Chondrocyte (in vitro differentiated cells): Measurements from ENCODE around the gene ARMS2. TPM values are rescaled to one million over a fixed set of nuclear protein-coding genes. Genes with fewer than 3 reads are reported as not detected.

Experiments
- DNase-seq: peaks from one replicate; pipeline ENCODE4 v3.0.0; 2021; ENCODE audit warnings: mixed read lengths, low spot score
- H3K27ac Mint-ChIP-seq: one replicate; pipeline ENCODE4 v1.8.0; 2021; ENCODE audit warnings: mild to moderate bottlenecking, moderate library complexity, mixed read lengths; ENCODE audit not compliant: unreplicated experiment
- H3K27me3 Mint-ChIP-seq: 2 replicates; pipeline ENCODE4 v1.8.0; 2021; ENCODE audit warnings: low read depth, mixed read lengths
- H3K36me3 Mint-ChIP-seq: 2 replicates; pipeline ENCODE4 v1.8.0; 2021; ENCODE audit warnings: low read depth, mixed read lengths
- H3K4me1 Mint-ChIP-seq: 2 replicates; pipeline ENCODE4 v1.8.0; 2021; ENCODE audit warnings: low read depth, mild to moderate bottlenecking, mixed read lengths
- H3K4me3 Mint-ChIP-seq: one replicate; pipeline ENCODE4 v1.8.0; 2021; ENCODE audit warnings: mild to moderate bottlenecking, moderate library complexity, mixed read lengths; ENCODE audit not compliant: unreplicated experiment
- H3K9me3 Mint-ChIP-seq: 2 replicates; pipeline ENCODE4 v1.8.0; 2021; ENCODE audit warnings: low read depth, mixed read lengths
- microRNA-seq: library from miRNA; unstranded; fragments of <30 nt; microRNA quantifications from one replicate; pipeline ENCODE4 v1.2.0, GENCODE V29; 2020; ENCODE audit warnings: borderline number of aligned reads
- total RNA-seq: library from RNA; stranded (reverse); gene quantifications from 3 replicates; pipeline ENCODE4 v1.2.1, GENCODE V29; 2021
- TF ChIP-seq, protein P1 (sequence below): fragments of 200-600 bp; sonication (generic); IDR thresholded peaks from 2 replicates; pipeline ENCODE4 v1.5.0; 2021; ENCODE audit warnings: antibody characterized with exemption, mild to moderate bottlenecking, moderate library complexity

ARMS2 gene
- total RNA-seq, 1 donor from 2014 or later = 0.62 TPM

DNA sequence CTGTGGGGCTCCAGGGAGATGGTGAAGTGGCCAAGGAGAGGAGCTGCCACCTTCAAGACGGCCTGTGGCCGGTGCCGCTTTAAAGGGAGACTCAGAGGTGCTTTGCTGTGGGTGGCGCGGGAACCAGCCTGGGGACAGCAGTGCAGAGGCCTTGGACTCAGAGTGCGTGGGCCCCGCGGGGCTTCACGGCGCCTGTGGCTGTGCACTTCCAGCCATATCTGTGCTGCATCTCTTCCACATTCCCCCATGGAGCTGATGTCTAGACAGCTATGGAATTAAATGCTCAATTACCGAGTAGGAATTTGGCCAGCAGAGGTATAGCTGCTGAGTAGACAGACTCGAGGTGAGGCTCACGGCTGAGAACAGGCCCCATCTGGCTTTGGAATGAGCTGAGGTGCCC, 48.6 kb downstream of the ARMS2 start:
- H3K36me3 Mint-ChIP-seq = peaks cover 42% of the 10 kb centered on the region

DNA sequence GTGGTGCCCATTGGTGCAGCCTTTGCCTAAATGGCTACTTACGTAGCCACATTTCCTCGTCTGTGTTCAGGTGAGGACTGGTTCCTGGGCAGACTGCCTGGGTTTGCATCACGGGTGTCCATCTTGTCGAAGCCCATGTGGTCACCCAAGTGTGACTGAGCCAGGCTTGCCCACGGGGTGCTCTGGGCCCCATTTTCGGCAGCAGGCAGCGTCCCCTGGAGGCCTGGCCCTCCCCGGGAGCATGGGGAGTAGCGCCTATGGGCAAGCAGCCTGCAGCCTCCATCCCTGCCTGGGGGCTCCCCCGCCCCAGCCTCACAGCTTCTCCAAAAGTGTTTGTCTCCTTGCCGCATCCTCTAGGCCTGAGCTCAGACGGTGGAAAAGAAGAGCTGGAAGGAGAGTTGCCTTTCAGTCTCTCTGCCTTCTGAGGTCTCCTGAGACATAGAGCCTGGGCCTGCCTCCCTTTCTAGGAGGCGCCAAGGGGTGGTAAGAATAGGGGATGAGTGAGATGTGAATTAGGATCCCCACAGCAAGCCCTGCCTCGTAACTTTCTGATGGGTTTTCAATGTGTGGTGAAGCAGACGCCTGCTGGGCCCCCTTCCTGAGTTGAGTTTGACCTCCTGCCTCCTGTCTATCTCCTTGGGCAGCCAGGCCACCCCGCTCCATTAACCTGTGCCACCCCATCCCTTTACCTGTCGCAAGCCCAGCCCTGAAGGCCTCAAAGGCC, 49.6 kb downstream of the ARMS2 start:
- Mint-ChIP-seq H3K9me3 (no peaks in the 10 kb centered on the region), H3K36me3 (peaks cover 42% of the 10 kb centered on the region), H3K27ac (peak overlapping the region; percentile 96), H3K4me1 (peaks cover 72% of the 10 kb centered on the region), H3K4me3 (peak overlapping the region; percentile 9), H3K27me3 (no peaks in the 10 kb centered on the region)
- no peak for DNase-seq
- TF ChIP-seq, protein P1, sequence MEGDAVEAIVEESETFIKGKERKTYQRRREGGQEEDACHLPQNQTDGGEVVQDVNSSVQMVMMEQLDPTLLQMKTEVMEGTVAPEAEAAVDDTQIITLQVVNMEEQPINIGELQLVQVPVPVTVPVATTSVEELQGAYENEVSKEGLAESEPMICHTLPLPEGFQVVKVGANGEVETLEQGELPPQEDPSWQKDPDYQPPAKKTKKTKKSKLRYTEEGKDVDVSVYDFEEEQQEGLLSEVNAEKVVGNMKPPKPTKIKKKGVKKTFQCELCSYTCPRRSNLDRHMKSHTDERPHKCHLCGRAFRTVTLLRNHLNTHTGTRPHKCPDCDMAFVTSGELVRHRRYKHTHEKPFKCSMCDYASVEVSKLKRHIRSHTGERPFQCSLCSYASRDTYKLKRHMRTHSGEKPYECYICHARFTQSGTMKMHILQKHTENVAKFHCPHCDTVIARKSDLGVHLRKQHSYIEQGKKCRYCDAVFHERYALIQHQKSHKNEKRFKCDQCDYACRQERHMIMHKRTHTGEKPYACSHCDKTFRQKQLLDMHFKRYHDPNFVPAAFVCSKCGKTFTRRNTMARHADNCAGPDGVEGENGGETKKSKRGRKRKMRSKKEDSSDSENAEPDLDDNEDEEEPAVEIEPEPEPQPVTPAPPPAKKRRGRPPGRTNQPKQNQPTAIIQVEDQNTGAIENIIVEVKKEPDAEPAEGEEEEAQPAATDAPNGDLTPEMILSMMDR = no peak

More for the DNA sequence above, 48.6 kb downstream of the ARMS2 start:
- Mint-ChIP-seq H3K9me3 (no peaks in the 10 kb centered on the region), H3K4me3 (no peak overlapping the region), H3K27ac (peak overlapping the region; percentile 32), H3K4me1 (peaks cover 82% of the 10 kb centered on the region), H3K27me3 (no peaks in the 10 kb centered on the region)
- TF ChIP-seq, protein P1 = no peak
- DNase-seq = no peak

DNA sequence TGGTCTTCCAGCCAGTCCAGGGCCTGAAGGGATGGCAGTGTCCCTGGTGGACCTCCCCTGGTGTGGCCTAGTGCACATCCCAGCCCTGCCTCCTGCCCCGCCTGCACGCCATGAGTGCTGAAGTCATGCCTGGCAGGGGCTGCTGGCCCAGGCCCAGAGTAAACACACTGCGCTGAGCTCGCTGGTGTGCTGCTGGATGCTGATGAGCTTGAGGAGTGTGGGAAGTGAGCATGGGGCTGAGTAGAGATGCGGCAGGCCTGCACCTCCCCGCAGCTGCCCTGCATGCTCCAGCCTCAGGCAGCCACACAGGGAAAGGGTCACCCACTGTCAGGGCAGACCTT, 50.1 kb downstream of the ARMS2 start:
- Mint-ChIP-seq H3K4me1 (peaks cover 66% of the 10 kb centered on the region), H3K27ac (peak overlapping the region; percentile 96), H3K36me3 (peaks cover 46% of the 10 kb centered on the region), H3K9me3 (no peaks in the 10 kb centered on the region), H3K4me3 (peak overlapping the region; percentile 28), H3K27me3 (no peaks in the 10 kb centered on the region)
- no peak for DNase-seq
- TF ChIP-seq, protein P1 = no peak

DNA sequence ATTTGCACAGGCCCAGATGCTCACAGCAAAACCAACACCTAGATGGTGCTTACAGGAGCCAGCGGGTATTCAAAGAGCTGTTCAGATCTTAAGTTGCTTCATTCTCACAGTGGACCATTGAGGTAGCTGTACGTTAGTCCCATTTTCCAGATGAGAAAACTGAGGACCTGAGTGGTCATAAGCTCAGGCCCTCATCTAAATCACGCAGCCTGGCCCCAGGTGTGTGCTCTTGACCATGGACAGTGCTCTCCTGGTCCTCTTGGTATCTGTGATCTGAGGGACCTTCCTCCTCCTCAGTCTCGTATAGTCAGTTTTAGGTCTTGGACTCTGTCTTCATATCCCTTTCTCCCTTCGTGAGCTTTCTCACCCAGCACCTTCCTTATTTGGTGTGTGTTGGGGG, 50.6 kb downstream of the ARMS2 start:
- H3K9me3 Mint-ChIP-seq = no peaks in the 10 kb centered on the region
- DNase-seq = no peak
- peak overlapping the region; percentile 96 for H3K27ac Mint-ChIP-seq
- peaks cover 62% of the 10 kb centered on the region for H3K4me1 Mint-ChIP-seq
- peak overlapping the region; percentile 28 for H3K4me3 Mint-ChIP-seq
- peaks cover 46% of the 10 kb centered on the region for H3K36me3 Mint-ChIP-seq
- H3K27me3 Mint-ChIP-seq = no peaks in the 10 kb centered on the region
- TF ChIP-seq, protein P1 = no peak

DNA sequence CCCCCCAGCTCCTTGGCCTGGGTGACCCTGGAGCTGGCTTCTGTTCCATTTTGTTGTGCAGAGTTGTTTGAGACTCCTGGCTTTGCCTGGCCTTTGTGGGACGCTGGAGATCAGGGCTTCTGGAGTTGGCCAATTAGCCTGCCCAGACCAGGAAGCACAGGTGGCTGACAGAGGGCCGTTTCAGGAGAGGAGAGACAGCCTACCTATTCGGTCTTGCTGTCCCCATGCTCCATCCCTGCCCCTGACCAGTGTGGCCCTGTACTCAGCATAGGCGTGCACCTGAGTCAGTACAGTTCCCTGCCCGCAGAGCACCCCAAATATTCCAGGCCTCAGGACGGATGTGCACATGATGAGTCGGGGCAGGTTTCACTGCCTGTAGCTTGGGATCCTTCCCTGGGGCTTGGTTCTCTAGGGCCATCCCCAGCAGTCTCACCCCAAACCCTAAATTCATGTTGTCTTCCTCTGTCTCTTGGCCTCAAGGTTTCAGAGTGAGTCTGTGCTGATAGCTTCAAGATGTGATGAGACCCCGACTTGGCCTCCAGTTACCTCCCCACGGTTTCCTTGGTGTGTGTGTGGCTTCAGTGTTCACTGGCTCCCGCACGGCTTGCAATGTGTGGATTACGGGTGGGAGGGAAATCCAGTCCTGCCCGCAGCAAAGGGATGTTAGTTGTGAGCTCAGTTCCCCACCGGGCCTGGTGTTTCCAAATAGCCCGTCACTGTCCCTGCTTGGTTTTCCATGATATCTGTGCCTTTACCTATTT, 51.6 kb downstream of the ARMS2 start:
- H3K9me3 Mint-ChIP-seq = no peaks in the 10 kb centered on the region
- no peak for DNase-seq
- H3K27me3 Mint-ChIP-seq = no peaks in the 10 kb centered on the region
- peaks cover 55% of the 10 kb centered on the region for H3K36me3 Mint-ChIP-seq
- TF ChIP-seq, protein P1 = no peak
- H3K4me1 Mint-ChIP-seq = peaks cover 57% of the 10 kb centered on the region
- H3K27ac Mint-ChIP-seq = no peak overlapping the region
- H3K4me3 Mint-ChIP-seq = no peak overlapping the region

Small RNA genes within 50 kb of the gene (microRNA-seq; reads per million reads assigned to microRNA genes)
- 2.2 reads per million for gene MIR3941

Other genes with a start within 250 kb of the ARMS2 start
- gene BTBD16, start 183.4 kb upstream of the ARMS2 start, total RNA-seq = 0.10 to 0.29 TPM in 2 of 3 replicates, not detected in the other
- gene PLEKHA1, start 79.9 kb upstream of the ARMS2 start, total RNA-seq = 63.7 to 69.8 TPM (median 64.5 TPM) in 3 replicates
- 1,260 to 1,504 TPM (median 1,485 TPM) in 3 replicates for gene HTRA1, start 6.9 kb downstream of the ARMS2 start, total RNA-seq
- 0.13 to 0.34 TPM (median 0.17 TPM) in 3 replicates for gene DMBT1, start 106.1 kb downstream of the ARMS2 start, total RNA-seq
- not detected in 3 replicates for gene C10orf120, start 245.2 kb downstream of the ARMS2 start, total RNA-seq